HepG2 (cell line): Measurements from ENCODE around the gene PRCD. TPM values are rescaled to one million over a fixed set of nuclear protein-coding genes. Genes with fewer than 3 reads are reported as not detected.

Experiments
- ELF3 ChIP-seq: IDR thresholded peaks from 2 replicates; pipeline ENCODE4 v1.6.1; 2016; ENCODE audit warnings: missing genetic modification reagents, missing compliant biosample characterization
- NCOA2 ChIP-seq: sonication (generic); formaldehyde crosslinking; IDR thresholded peaks from 2 replicates; pipeline ENCODE4 v1.8.0; 2022; ENCODE audit warnings: inconsistent platforms
- PAF1 ChIP-seq: IDR thresholded peaks from 2 replicates; pipeline ENCODE4 v1.6.1; 2016; ENCODE audit warnings: missing genetic modification reagents, missing compliant biosample characterization
- PHF20 ChIP-seq: sonication (generic); formaldehyde crosslinking; IDR thresholded peaks from 2 replicates; pipeline ENCODE4 v1.5.0; 2020; ENCODE audit warnings: mild to moderate bottlenecking, missing genetic modification reagents
- PITX1 ChIP-seq: sonication (generic); formaldehyde crosslinking; IDR thresholded peaks from 2 replicates; pipeline ENCODE4 v1.5.1; 2020; ENCODE audit warnings: mild to moderate bottlenecking, missing genetic modification reagents
- POLR2A ChIP-seq, 2 experiments: IDR thresholded peaks; 2 replicates each; pipeline ENCODE4 v1.6.1; 2011; ENCODE audit warnings: low read depth in 2 of 2, low read length in 2 of 2, mild to moderate bottlenecking in 1 of 2, moderate library complexity in 1 of 2; ENCODE audit not compliant: insufficient read depth in 1 of 2
- REL ChIP-seq: sonication (generic); formaldehyde crosslinking; conservative IDR thresholded peaks from 2 replicates; pipeline ENCODE4 v1.8.0; 2022; ENCODE audit warnings: mild to moderate bottlenecking, missing genetic modification reagents, moderate library complexity
- RXRA ChIP-seq: sonication (generic); formaldehyde crosslinking; IDR thresholded peaks from 2 replicates; pipeline ENCODE4 v1.5.1; 2020; ENCODE audit warnings: missing genetic modification reagents
- SETDB1 ChIP-seq: sonication (generic); formaldehyde crosslinking; IDR thresholded peaks from 2 replicates; pipeline ENCODE4 v1.5.1; 2020; ENCODE audit warnings: missing genetic modification reagents, mild to moderate bottlenecking, borderline replicate concordance
- SMARCC2 ChIP-seq: fragments of 450-650 bp; IDR thresholded peaks from 2 replicates; pipeline ENCODE4 v1.6.1; 2017; ENCODE audit warnings: antibody characterized with exemption, mild to moderate bottlenecking
- SUZ12 ChIP-seq: fragments of 150-350 bp; IDR thresholded peaks from 2 replicates; pipeline ENCODE4 v1.6.1; 2014; ENCODE audit warnings: low read depth, low read length
- TBX2 ChIP-seq: sonication (generic); formaldehyde crosslinking; IDR thresholded peaks from 2 replicates; pipeline ENCODE4 v1.5.0; 2020; ENCODE audit warnings: missing genetic modification reagents, mild to moderate bottlenecking, borderline replicate concordance
- ZEB1 ChIP-seq: IDR thresholded peaks from 2 replicates; pipeline ENCODE4 v1.6.1; 2012; ENCODE audit warnings: mild to moderate bottlenecking, low read depth, inconsistent platforms; ENCODE audit not compliant: insufficient replicate concordance
- ZNF143 ChIP-seq: sonication (generic); formaldehyde crosslinking; IDR thresholded peaks from 2 replicates; pipeline ENCODE4 v1.4.0; 2020; ENCODE audit warnings: missing genetic modification reagents
- ZNF326 ChIP-seq: sonication (generic); formaldehyde crosslinking; IDR thresholded peaks from 2 replicates; pipeline ENCODE4 v1.4.0; 2020; ENCODE audit warnings: missing genetic modification reagents, borderline replicate concordance
- ZNF337 ChIP-seq: sonication (generic); formaldehyde crosslinking; IDR thresholded peaks from 2 replicates; pipeline ENCODE4 v1.5.1; 2020; ENCODE audit warnings: missing genetic modification reagents, low read depth, mild to moderate bottlenecking, borderline replicate concordance
- ZNF746 ChIP-seq: sonication (generic); formaldehyde crosslinking; IDR thresholded peaks from 2 replicates; pipeline ENCODE4 v1.8.0; 2022; ENCODE audit warnings: mild to moderate bottlenecking, missing genetic modification reagents
- ZSCAN20 ChIP-seq: sonication (generic); formaldehyde crosslinking; IDR thresholded peaks from 2 replicates; pipeline ENCODE4 v1.4.0; 2020; ENCODE audit warnings: missing genetic modification reagents, mild to moderate bottlenecking, borderline replicate concordance
- polyA plus RNA-seq, 8 experiments: library from polyadenylated mRNA; depleted of rRNA in 3 of 8; stranded (reverse) in 7 of 8; unstranded in 1 of 8; fragments of >200 nt; fragmentation: Illumina TruSeq in 4 of 8; extraction: Trizol in 4 of 8; gene quantifications; 2 replicates each; pipeline versions ENCODE4 v1.2.1 to v1.2.3, GENCODE V29; 2011 to 2016; ENCODE audit warnings: low read depth in 4 of 8, missing spikeins in 1 of 8, mixed read lengths in 1 of 8; ENCODE audit not compliant: insufficient read depth in 1 of 8
- total RNA-seq, 5 experiments: library from RNA; depleted of rRNA; stranded (reverse); fragments of >200 nt; fragmentation: Illumina TruSeq; extraction: Trizol; gene quantifications; 2 replicates each; pipeline ENCODE4 v1.2.3, GENCODE V29; 2016; ENCODE audit warnings: low read depth in 1 of 5
- TF ChIP-seq, protein P1 (sequence below): sonication (generic); formaldehyde crosslinking; IDR thresholded peaks from 2 replicates; pipeline ENCODE4 v1.5.0; 2020; ENCODE audit warnings: mild to moderate bottlenecking, missing genetic modification reagents, borderline replicate concordance
- TF ChIP-seq, protein P2 (sequence below): sonication (generic); formaldehyde crosslinking; IDR thresholded peaks from 2 replicates; pipeline ENCODE4 v1.5.0; 2020; ENCODE audit warnings: mild to moderate bottlenecking, missing genetic modification reagents, moderate library complexity
- TF ChIP-seq, protein P3 (sequence below): sonication (generic); formaldehyde crosslinking; IDR thresholded peaks from 2 replicates; pipeline ENCODE4 v1.5.0; 2020; ENCODE audit warnings: missing genetic modification reagents
- TF ChIP-seq, protein P4 (sequence below): sonication (generic); formaldehyde crosslinking; IDR thresholded peaks from 2 replicates; pipeline ENCODE4 v1.4.0; 2020; ENCODE audit warnings: missing genetic modification reagents

Gene PRCD
- total and polyA plus RNA-seq, 2 of the 13 experiments (the other 11 are each of a cell fraction or from before 2014, with no cell fraction given) = 0.51 TPM; not detected in 1

DNA sequence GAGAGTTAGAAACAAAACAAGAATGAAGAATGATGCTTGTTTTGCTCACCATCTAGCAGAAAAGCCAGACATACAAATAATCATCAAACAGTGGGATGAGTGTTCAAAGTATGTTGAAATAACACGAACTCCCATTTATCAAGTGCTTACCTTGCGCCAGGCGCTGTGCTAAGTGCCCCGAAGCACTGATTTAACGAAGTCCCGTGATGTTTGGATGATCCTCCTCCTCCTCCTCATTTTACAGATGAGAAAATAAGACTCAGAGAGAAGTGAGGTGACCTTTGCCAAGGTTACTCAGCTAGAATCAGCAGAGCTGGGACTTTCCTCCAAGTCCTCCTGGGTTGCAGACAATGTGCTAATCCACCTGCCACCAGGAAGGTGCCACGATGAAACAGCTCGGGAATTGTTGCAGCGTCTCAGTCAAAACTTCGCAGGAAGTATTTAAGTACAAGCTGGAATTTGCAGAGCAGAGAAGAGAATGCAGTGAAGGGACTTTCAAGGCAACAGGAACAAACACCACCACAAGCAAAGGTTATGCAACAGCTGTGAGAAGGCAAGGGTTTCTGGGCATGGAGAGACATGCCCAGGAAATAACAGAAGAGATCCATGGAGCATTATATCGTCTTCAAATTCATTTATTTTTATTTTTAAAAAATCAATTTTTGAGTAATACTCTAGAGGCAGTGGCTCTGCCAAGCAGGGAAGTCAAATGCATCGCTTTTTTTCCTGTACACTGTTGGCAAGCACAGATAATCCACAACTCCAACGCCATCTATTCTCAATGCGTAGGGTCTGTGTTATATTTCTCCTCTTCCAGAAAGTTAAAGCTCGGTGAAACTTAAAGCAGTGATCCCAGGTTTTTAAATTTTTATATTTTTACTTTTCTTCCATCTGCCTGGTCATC lies 11.1 kb downstream of the PRCD start (continued):
- TF ChIP-seq, protein P1, sequence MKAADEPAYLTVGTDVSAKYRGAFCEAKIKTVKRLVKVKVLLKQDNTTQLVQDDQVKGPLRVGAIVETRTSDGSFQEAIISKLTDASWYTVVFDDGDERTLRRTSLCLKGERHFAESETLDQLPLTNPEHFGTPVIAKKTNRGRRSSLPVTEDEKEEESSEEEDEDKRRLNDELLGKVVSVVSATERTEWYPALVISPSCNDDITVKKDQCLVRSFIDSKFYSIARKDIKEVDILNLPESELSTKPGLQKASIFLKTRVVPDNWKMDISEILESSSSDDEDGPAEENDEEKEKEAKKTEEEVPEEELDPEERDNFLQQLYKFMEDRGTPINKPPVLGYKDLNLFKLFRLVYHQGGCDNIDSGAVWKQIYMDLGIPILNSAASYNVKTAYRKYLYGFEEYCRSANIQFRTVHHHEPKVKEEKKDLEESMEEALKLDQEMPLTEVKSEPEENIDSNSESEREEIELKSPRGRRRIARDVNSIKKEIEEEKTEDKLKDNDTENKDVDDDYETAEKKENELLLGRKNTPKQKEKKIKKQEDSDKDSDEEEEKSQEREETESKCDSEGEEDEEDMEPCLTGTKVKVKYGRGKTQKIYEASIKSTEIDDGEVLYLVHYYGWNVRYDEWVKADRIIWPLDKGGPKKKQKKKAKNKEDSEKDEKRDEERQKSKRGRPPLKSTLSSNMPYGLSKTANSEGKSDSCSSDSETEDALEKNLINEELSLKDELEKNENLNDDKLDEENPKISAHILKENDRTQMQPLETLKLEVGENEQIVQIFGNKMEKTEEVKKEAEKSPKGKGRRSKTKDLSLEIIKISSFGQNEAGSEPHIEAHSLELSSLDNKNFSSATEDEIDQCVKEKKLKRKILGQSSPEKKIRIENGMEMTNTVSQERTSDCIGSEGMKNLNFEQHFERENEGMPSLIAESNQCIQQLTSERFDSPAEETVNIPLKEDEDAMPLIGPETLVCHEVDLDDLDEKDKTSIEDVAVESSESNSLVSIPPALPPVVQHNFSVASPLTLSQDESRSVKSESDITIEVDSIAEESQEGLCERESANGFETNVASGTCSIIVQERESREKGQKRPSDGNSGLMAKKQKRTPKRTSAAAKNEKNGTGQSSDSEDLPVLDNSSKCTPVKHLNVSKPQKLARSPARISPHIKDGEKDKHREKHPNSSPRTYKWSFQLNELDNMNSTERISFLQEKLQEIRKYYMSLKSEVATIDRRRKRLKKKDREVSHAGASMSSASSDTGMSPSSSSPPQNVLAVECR (CRISPR knock-in tag) = 0 out of 2 replicates have a peak, but pooled peaks have one; percentile 49
- 0 out of 2 replicates have a peak, but pooled peaks have one; percentile 36 for TF ChIP-seq ZNF337 (CRISPR knock-in tag)
- TF ChIP-seq, protein P2, sequence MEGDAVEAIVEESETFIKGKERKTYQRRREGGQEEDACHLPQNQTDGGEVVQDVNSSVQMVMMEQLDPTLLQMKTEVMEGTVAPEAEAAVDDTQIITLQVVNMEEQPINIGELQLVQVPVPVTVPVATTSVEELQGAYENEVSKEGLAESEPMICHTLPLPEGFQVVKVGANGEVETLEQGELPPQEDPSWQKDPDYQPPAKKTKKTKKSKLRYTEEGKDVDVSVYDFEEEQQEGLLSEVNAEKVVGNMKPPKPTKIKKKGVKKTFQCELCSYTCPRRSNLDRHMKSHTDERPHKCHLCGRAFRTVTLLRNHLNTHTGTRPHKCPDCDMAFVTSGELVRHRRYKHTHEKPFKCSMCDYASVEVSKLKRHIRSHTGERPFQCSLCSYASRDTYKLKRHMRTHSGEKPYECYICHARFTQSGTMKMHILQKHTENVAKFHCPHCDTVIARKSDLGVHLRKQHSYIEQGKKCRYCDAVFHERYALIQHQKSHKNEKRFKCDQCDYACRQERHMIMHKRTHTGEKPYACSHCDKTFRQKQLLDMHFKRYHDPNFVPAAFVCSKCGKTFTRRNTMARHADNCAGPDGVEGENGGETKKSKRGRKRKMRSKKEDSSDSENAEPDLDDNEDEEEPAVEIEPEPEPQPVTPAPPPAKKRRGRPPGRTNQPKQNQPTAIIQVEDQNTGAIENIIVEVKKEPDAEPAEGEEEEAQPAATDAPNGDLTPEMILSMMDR (CRISPR knock-in tag) = no peak
- TF ChIP-seq PAF1 = no peak
- peak; percentile 70; the same call in 1 of the 2 replicates for TF ChIP-seq RXRA (CRISPR knock-in tag)
- no peak for TF ChIP-seq SETDB1 (CRISPR knock-in tag)
- peak; percentile 84 for TF ChIP-seq TBX2 (CRISPR knock-in tag)
- peak; percentile 96 for TF ChIP-seq ELF3 (CRISPR knock-in tag)
- peak; percentile 40 to 63; a peak in 3 of 4 replicates for TF ChIP-seq POLR2A (IDR thresholded peaks at IDR 0.05; ENCODE audit: insufficient read depth in 1 of 2, low read depth in 2 of 2, low read length in 2 of 2)
- TF ChIP-seq REL (CRISPR knock-in tag) = no peak
- TF ChIP-seq ZSCAN20 (CRISPR knock-in tag) = peak; percentile 87
- TF ChIP-seq NCOA2 (CRISPR knock-in tag) = peak; percentile 85
- no peak for TF ChIP-seq SUZ12
- TF ChIP-seq, protein P3, sequence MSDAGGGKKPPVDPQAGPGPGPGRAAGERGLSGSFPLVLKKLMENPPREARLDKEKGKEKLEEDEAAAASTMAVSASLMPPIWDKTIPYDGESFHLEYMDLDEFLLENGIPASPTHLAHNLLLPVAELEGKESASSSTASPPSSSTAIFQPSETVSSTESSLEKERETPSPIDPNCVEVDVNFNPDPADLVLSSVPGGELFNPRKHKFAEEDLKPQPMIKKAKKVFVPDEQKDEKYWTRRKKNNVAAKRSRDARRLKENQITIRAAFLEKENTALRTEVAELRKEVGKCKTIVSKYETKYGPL = peak; percentile 100
- no peak for TF ChIP-seq SMARCC2
- TF ChIP-seq PITX1 = peak; percentile 88
- no peak for TF ChIP-seq ZNF326
- TF ChIP-seq, protein P4, sequence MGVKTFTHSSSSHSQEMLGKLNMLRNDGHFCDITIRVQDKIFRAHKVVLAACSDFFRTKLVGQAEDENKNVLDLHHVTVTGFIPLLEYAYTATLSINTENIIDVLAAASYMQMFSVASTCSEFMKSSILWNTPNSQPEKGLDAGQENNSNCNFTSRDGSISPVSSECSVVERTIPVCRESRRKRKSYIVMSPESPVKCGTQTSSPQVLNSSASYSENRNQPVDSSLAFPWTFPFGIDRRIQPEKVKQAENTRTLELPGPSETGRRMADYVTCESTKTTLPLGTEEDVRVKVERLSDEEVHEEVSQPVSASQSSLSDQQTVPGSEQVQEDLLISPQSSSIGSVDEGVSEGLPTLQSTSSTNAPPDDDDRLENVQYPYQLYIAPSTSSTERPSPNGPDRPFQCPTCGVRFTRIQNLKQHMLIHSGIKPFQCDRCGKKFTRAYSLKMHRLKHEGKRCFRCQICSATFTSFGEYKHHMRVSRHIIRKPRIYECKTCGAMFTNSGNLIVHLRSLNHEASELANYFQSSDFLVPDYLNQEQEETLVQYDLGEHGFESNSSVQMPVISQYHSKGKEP = 0 out of 2 replicates have a peak, but pooled peaks have one; percentile 10
- TF ChIP-seq ZNF746 (CRISPR knock-in tag) = no peak; the same call in 1 of the 2 replicates
- TF ChIP-seq PHF20 = peak; percentile 38; the same call in 1 of the 2 replicates
- no peak for TF ChIP-seq ZEB1
- TF ChIP-seq ZNF143 (CRISPR knock-in tag) = peak; percentile 65; the same call in 1 of the 2 replicates
